A549 (cell line): ENCODE data around the gene NKX6-1. TPM values are rescaled to one million over a fixed set of nuclear protein-coding genes. Genes with fewer than 3 reads are reported as not detected.

Source experiments
- ATAC-seq, 2 experiments: fragments of 200-7000 bp in 1 of 2; fragments of >200 bp in 1 of 2; cut with Nextera tagmentation in 1 of 2; cut with Tn5 transposase in 1 of 2; 3 replicates each; pipeline versions ENCODE4 v1.8.0 to v1.9.1; 2018 to 2020; ENCODE audit warnings: mild to moderate bottlenecking in 1 of 2, moderate library complexity in 1 of 2
- CTCF ChIA-PET: fragments of 300-600 bp; sonication (Branson Sonifier 250); formaldehyde crosslinking; extraction: SDS; loops from one replicate; lab custom pipeline; 2021; ENCODE audit warnings: antibody characterized with exemption, inconsistent platforms; lab: Yijun Ruan, JAX
- POLR2A ChIA-PET: fragments of 350-600 bp; formaldehyde crosslinking; extraction: SDS; loops from one replicate; lab custom pipeline; 2021; ENCODE audit warnings: antibody characterized with exemption, inconsistent platforms; lab: Yijun Ruan, JAX
- DNase-seq, 2 experiments: peaks; one replicate each; pipeline versions ENCODE4 v3.0.0 to v3.0.0-alpha.2; 2011 to 2016; ENCODE audit warnings: low read depth in 1 of 2, low spot score in 1 of 2
- FAIRE-seq: peaks from 2 replicates; lab custom pipeline; 2011; peaks lifted over from hg19 to GRCh38; lab: Jason Lieb, UNC
- H3K27ac ChIP-seq, 2 experiments: fragments of >200 bp; sonication (Bioruptor Twin); formaldehyde crosslinking; 3 replicates each; pipeline ENCODE4 v1.5.1; 2016 to 2017
- H3K4me1 ChIP-seq: fragments of >200 bp; sonication (Bioruptor Twin); formaldehyde crosslinking; 3 replicates; pipeline ENCODE4 v1.6.1; 2016
- H3K4me2 ChIP-seq: fragments of >200 bp; sonication (Bioruptor Twin); formaldehyde crosslinking; 3 replicates; pipeline ENCODE4 v1.6.1; 2016
- H3K4me3 ChIP-seq: fragments of >200 bp; sonication (Bioruptor Twin); formaldehyde crosslinking; 3 replicates; pipeline ENCODE4 v1.5.1; 2016
- H3K9me3 ChIP-seq: fragments of >200 bp; sonication (Bioruptor Twin); formaldehyde crosslinking; 3 replicates; pipeline ENCODE4 v1.6.1; 2016
- ATOH8 ChIP-seq: fragments of 250-450 bp; sonication (Bioruptor Pico); IDR thresholded peaks from 2 replicates; pipeline ENCODE4 v1.5.0; 2020; ENCODE audit warnings: low read depth, mild to moderate bottlenecking, moderate library complexity
- BCL3 ChIP-seq: fragments of >200 bp; sonication (Bioruptor Twin); formaldehyde crosslinking; IDR thresholded peaks from 3 replicates; pipeline ENCODE4 v1.6.1; 2016
- CBX2 ChIP-seq: fragments of 200-600 bp; sonication (generic); IDR thresholded peaks from 2 replicates; pipeline ENCODE4 v1.6.1; 2016; ENCODE audit warnings: low read depth, mild to moderate bottlenecking, borderline replicate concordance
- CBX8 ChIP-seq: fragments of 200-600 bp; sonication (generic); IDR thresholded peaks from 2 replicates; pipeline ENCODE4 v1.6.1; 2016
- CHD4 ChIP-seq: fragments of 200-600 bp; sonication (generic); IDR thresholded peaks from 2 replicates; pipeline ENCODE4 v1.6.1; 2016; ENCODE audit warnings: antibody characterized with exemption, mild to moderate bottlenecking, borderline replicate concordance
- EHMT2 ChIP-seq: fragments of 200-600 bp; sonication (generic); IDR thresholded peaks from 2 replicates; pipeline ENCODE4 v1.6.1; 2016; ENCODE audit warnings: antibody characterized with exemption, low read depth, mild to moderate bottlenecking, moderate library complexity
- ESRRA ChIP-seq: fragments of 150-350 bp; IDR thresholded peaks from 2 replicates; pipeline ENCODE4 v1.6.1; 2014; ENCODE audit warnings: mild to moderate bottlenecking, low read length, borderline replicate concordance
- GATA3 ChIP-seq: IDR thresholded peaks from 2 replicates; pipeline ENCODE4 v1.6.1; 2012; ENCODE audit warnings: borderline replicate concordance
- HOXA7 ChIP-seq: fragments of 250-450 bp; sonication (Bioruptor Pico); IDR thresholded peaks from 2 replicates; pipeline ENCODE4 v1.5.0; 2020; ENCODE audit warnings: mild to moderate bottlenecking, moderate library complexity
- HOXB13 ChIP-seq: fragments of 250-450 bp; sonication (Bioruptor Pico); IDR thresholded peaks from 2 replicates; pipeline ENCODE4 v1.5.0; 2020; ENCODE audit warnings: low read depth, mild to moderate bottlenecking, moderate library complexity
- JUN ChIP-seq, 2 experiments: fragments of >200 bp; sonication (Bioruptor Twin); formaldehyde crosslinking; IDR thresholded peaks; 2 replicates in 1 of 2; 3 replicates in 1 of 2; pipeline ENCODE4 v1.6.1; 2016 to 2017
- KDM5A ChIP-seq: fragments of 200-600 bp; sonication (generic); IDR thresholded peaks from 2 replicates; pipeline ENCODE4 v1.6.1; 2016; ENCODE audit warnings: antibody characterized with exemption, mild to moderate bottlenecking
- MAFK ChIP-seq: fragments of 450-650 bp; IDR thresholded peaks from 2 replicates; pipeline ENCODE4 v1.6.1; 2014; ENCODE audit not compliant: partially characterized antibody
- MAX ChIP-seq: IDR thresholded peaks from 2 replicates; pipeline ENCODE4 v1.6.1; 2012
- NPAS2 ChIP-seq: fragments of 250-450 bp; sonication (Bioruptor Pico); IDR thresholded peaks from 2 replicates; pipeline ENCODE4 v1.8.0; 2022; ENCODE audit warnings: mild to moderate bottlenecking, moderate library complexity, borderline replicate concordance
- NR3C1 ChIP-seq: fragments of >200 bp; sonication (Bioruptor Twin); formaldehyde crosslinking; IDR thresholded peaks from 3 replicates; pipeline ENCODE4 v1.6.1; 2017
- POLR2A ChIP-seq: IDR thresholded peaks from 2 replicates; pipeline ENCODE4 v1.6.1; 2012; ENCODE audit warnings: mild to moderate bottlenecking, low read length
- RARB ChIP-seq: fragments of 250-450 bp; sonication (Bioruptor Pico); IDR thresholded peaks from 2 replicates; pipeline ENCODE4 v1.8.0; 2021; ENCODE audit warnings: mild to moderate bottlenecking, moderate library complexity
- SMC3 ChIP-seq: fragments of >200 bp; sonication (Bioruptor Twin); formaldehyde crosslinking; IDR thresholded peaks from 3 replicates; pipeline ENCODE4 v1.6.1; 2018; ENCODE audit warnings: inconsistent platforms
- ZFP36 ChIP-seq: fragments of 450-650 bp; IDR thresholded peaks from 2 replicates; pipeline ENCODE4 v1.6.1; 2014; ENCODE audit warnings: borderline replicate concordance; ENCODE audit not compliant: partially characterized antibody
- ZNF302 ChIP-seq: fragments of 250-450 bp; sonication (Bioruptor Pico); IDR thresholded peaks from 2 replicates; pipeline ENCODE4 v1.9.0; 2021; ENCODE audit warnings: inconsistent platforms, mild to moderate bottlenecking, moderate library complexity
- ZSCAN20 ChIP-seq: fragments of 250-450 bp; sonication (Bioruptor Pico); IDR thresholded peaks from 2 replicates; pipeline ENCODE4 v1.8.0; 2022; ENCODE audit warnings: mild to moderate bottlenecking, moderate library complexity
- WGBS: methylation state at CpG from one replicate; pipeline ENCODE4 v1.1.6; 2017; ENCODE audit errors: missing lambda C conversion rate; 5-methylcytosine and 5-hydroxymethylcytosine counted together
- polyA plus RNA-seq, 4 experiments: library from polyadenylated mRNA; depleted of rRNA in 3 of 4; stranded (reverse); fragments of >200 nt; fragmentation: RNase III in 1 of 4; extraction: RNeasy Plus Mini Kit Qiagen cat#74134 plus additional on column Dnase treatment in 1 of 4; gene quantifications; 2 replicates in 3 of 4; 3 replicates in 1 of 4; pipeline ENCODE4 v1.2.3, GENCODE V29; 2011 to 2017

The NKX6-1 gene
- polyA plus RNA-seq, 2 of the 4 experiments (the other 2 are of a cell fraction) = 0.13 to 0.28 TPM

- Histone ChIP-seq H3K4me2 (no peak overlapping the region), H3K27ac (no peak overlapping the region), H3K4me1 (no peaks in the 10 kb centered on the region), H3K4me3 (no peak overlapping the region), H3K9me3 (no peaks in the 10 kb centered on the region)
- ATAC-seq = no peak
- TF ChIP-seq POLR2A (no peak), KDM5A (no peak), CBX2 (no peak), NR3C1 (no peak), ZNF302 (CRISPR knock-in tag) (no peak), EHMT2 (no peak), BCL3 (no peak), JUN (IDR thresholded peaks at IDR 0.05) (no peak), ZSCAN20 (CRISPR knock-in tag) (no peak), RARB (CRISPR knock-in tag) (no peak), CHD4 (no peak), GATA3 (no peak), MAX (no peak), HOXA7 (CRISPR knock-in tag) (no peak), NPAS2 (CRISPR knock-in tag) (no peak), ESRRA (no peak), ATOH8 (CRISPR knock-in tag) (no peak), SMC3 (no peak), MAFK (no peak)
- CTCF ChIA-PET = interaction anchor here (1.6 kb wide), 1 partner anchor 29 kb away, joined by 3 read pairs; no protein-coding TSS in a partner anchor
- POLR2A ChIA-PET = no interaction called here
- FAIRE-seq = no peak
- no peak for DNase-seq
Observed at GRCh38 chr4:84474107-84474506, 25.0 kb downstream of the NKX6-1 start.

- Histone ChIP-seq H3K4me2 (no peak overlapping the region), H3K27ac (no peak overlapping the region), H3K4me3 (no peak overlapping the region), H3K9me3 (no peaks in the 10 kb centered on the region), H3K4me1 (no peaks in the 10 kb centered on the region)
- TF ChIP-seq ZFP36 (no peak), HOXB13 (no peak), BCL3 (no peak), CBX2 (no peak), CBX8 (no peak)
- CTCF ChIA-PET = no interaction called here
- POLR2A ChIA-PET = no interaction called here
- FAIRE-seq = no peak
- DNase-seq = no peak
- ATAC-seq = no peak
Observed at GRCh38 chr4:84472154-84472553, 26.9 kb downstream of the NKX6-1 start.

- Histone ChIP-seq H3K4me3 (no peak overlapping the region), H3K4me1 (no peaks in the 10 kb centered on the region), H3K4me2 (no peak overlapping the region), H3K27ac (no peak overlapping the region), H3K9me3 (no peaks in the 10 kb centered on the region)
- DNase-seq (peak in 1 of 2 experiments; percentile 6), ATAC-seq (peak in 1 of 2 experiments; percentile 34; a peak in 1 of 6 replicates), FAIRE-seq (no peak)
- POLR2A ChIA-PET = no interaction called here
- 54% methylated on average over 4 of the region's 4 CpGs for WGBS
- TF ChIP-seq GATA3 = no peak
- CTCF ChIA-PET = interaction anchor here (1.6 kb wide), 1 partner anchor 19 kb away, joined by 5 read pairs; no protein-coding TSS in a partner anchor
Observed at GRCh38 chr4:84470204-84470785, 28.8 kb downstream of the NKX6-1 start.
